ENCODE measurements around the gene PPDPF. TPM values are rescaled to one million over a fixed set of nuclear protein-coding genes. Genes with fewer than 3 reads are reported as not detected.

The PPDPF gene
- total and polyA plus RNA-seq, 4 donors = 36.9 to 545 (median 474) TPM

DNA sequence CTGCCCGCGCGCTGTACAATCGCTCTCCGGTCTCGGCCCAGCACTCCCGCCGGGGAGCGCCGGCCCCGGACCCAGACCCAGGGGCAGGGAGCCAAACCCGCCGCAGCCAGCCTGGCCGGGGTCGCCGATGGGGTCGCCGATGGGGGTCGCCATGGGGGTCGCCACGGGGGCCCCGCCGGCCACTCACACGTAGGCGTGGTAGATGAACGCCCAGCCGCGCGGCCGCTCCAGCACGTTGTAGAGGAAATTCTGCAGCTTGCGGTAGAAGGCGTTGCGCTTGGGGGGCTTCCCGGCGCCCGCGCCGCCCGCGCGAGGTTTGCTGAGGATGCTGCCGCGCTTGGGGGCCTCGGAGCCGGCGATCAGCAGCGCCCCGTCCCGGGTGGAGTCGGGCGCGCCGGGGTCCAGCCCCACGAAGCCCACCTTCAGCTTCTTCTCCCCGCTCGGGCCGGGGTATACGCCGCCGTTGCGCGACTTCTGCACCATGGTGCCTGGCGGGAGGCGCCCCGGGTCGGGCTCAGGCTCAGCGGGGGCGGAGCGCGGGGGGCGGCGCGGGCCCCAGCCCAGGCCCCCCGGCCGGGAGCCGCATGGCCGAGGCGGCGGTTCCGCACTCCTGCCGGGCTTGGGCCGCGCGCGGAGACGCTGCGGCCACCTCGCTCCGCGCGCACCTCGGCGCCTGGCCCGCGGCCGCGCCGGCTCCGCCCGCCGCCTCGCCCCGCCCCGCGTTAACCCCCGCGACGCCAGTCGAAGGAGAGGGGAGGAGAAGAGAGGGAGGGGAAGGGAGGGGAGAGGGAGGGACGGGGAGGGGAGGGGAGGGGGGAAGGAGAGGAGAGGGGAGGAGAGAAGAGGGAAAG lies 48.4 kb upstream of the PPDPF start, which contains the start of gene KCNQ2:
TSS of gene KCNQ2 (minus strand) at position 675 of the 851 bp plus-strand sequence. CDS start at position 483, 192 bp downstream.
- DNase-seq (peak; percentile 17 to 51 (median 50)), ATAC-seq (ENCODE audit: insufficient read depth, low FRiP score) (no peak)
- TF ChIP-seq, protein P1, sequence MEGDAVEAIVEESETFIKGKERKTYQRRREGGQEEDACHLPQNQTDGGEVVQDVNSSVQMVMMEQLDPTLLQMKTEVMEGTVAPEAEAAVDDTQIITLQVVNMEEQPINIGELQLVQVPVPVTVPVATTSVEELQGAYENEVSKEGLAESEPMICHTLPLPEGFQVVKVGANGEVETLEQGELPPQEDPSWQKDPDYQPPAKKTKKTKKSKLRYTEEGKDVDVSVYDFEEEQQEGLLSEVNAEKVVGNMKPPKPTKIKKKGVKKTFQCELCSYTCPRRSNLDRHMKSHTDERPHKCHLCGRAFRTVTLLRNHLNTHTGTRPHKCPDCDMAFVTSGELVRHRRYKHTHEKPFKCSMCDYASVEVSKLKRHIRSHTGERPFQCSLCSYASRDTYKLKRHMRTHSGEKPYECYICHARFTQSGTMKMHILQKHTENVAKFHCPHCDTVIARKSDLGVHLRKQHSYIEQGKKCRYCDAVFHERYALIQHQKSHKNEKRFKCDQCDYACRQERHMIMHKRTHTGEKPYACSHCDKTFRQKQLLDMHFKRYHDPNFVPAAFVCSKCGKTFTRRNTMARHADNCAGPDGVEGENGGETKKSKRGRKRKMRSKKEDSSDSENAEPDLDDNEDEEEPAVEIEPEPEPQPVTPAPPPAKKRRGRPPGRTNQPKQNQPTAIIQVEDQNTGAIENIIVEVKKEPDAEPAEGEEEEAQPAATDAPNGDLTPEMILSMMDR (IDR thresholded peaks at IDR 0.05; ENCODE audit: control extremely low read depth, extremely low read depth) = no peak
- H3K9me3 ChIP-seq (ENCODE audit: control insufficient read depth in 4 of 4, insufficient read depth in 3 of 4, low read length in 3 of 4) = peaks cover 0 to 7% (median 0%) of the 10 kb centered on the region in 4 donors
- H3K27ac ChIP-seq (ENCODE audit: low read depth in 1 of 2, low read length in 1 of 2) = no peak within 1 kb of the TSS
- 0 to 1% methylated on average over 75 to 110 of the region's 111 CpGs for whole genome bisulfite sequencing, 2 donors
- H3K4me1 ChIP-seq (ENCODE audit: control insufficient read depth in 5 of 5, insufficient read depth in 5 of 5, low read length in 5 of 5) = peaks cover 0 to 14% (median 0%) of the 10 kb centered on the region in 5 donors
- H3K4me3 ChIP-seq = no peak within 1 kb of the TSS
- no peak within 1 kb of the TSS for H3K9ac ChIP-seq (ENCODE audit: insufficient read depth in 1 of 2, low read length in 2 of 2)
- H3K27me3 ChIP-seq (ENCODE audit: control insufficient read depth in 3 of 3, insufficient read depth in 3 of 3, low read length in 2 of 3) = peaks cover 27 to 44% (median 30%) of the 10 kb centered on the region in 3 donors
- H3K36me3 ChIP-seq (ENCODE audit: control insufficient read depth in 4 of 4, insufficient read depth in 4 of 4, low read length in 4 of 4) = no peaks in the 10 kb centered on the region

DNA sequence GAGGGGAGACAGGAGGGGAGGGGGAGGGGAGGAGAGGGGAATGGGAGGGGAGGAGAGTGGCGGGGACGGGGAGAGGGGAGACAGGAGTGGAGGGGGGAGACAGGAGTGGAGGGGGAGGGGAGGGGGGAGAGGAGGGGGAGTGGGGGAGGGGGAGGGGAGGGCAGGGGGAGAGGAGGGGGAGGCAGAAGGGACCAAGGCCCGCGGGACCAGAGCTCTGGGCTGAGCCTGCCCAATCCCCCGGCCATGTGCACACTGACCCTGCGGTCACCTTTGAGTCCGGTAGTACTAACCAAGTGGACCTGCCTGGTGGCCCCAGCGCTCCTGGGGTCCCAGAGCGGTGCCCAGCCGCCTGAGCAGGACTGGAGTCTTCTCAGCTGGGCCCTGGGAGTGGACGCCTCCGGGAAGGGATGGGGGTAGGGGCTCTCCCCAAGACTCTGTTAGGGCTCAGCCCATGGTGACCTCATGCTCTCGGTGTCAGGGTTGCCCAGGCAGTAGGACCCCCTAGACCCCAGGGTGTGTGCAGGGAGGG lies 47.6 kb upstream of the PPDPF start:
- Histone ChIP-seq H3K36me3 (ENCODE audit: control insufficient read depth in 4 of 4, insufficient read depth in 4 of 4, low read length in 4 of 4) (no peaks in the 10 kb centered on the region), H3K27me3 (ENCODE audit: control insufficient read depth in 3 of 3, insufficient read depth in 3 of 3, low read length in 2 of 3) (peaks cover 30 to 49% (median 30%) of the 10 kb centered on the region in 3 donors), H3K9ac (ENCODE audit: insufficient read depth in 1 of 2, low read length in 2 of 2) (no peak overlapping the region), H3K4me3 (no peak overlapping the region), H3K4me1 (ENCODE audit: control insufficient read depth in 5 of 5, insufficient read depth in 5 of 5, low read length in 5 of 5) (peaks cover 0 to 14% (median 0%) of the 10 kb centered on the region in 5 donors), H3K27ac (ENCODE audit: low read depth in 1 of 2, low read length in 1 of 2) (no peak overlapping the region), H3K9me3 (ENCODE audit: control insufficient read depth in 4 of 4, insufficient read depth in 3 of 4, low read length in 3 of 4) (peaks cover 0 to 7% (median 0%) of the 10 kb centered on the region in 4 donors)
- WGBS, 2 donors = 46 to 58% methylated on average over 11 of the region's 13 CpGs
- ATAC-seq (ENCODE audit: insufficient read depth, low FRiP score) (no peak), DNase-seq (no peak)
- TF ChIP-seq, protein P1 (IDR thresholded peaks at IDR 0.05; ENCODE audit: control extremely low read depth, extremely low read depth) = no peak

DNA sequence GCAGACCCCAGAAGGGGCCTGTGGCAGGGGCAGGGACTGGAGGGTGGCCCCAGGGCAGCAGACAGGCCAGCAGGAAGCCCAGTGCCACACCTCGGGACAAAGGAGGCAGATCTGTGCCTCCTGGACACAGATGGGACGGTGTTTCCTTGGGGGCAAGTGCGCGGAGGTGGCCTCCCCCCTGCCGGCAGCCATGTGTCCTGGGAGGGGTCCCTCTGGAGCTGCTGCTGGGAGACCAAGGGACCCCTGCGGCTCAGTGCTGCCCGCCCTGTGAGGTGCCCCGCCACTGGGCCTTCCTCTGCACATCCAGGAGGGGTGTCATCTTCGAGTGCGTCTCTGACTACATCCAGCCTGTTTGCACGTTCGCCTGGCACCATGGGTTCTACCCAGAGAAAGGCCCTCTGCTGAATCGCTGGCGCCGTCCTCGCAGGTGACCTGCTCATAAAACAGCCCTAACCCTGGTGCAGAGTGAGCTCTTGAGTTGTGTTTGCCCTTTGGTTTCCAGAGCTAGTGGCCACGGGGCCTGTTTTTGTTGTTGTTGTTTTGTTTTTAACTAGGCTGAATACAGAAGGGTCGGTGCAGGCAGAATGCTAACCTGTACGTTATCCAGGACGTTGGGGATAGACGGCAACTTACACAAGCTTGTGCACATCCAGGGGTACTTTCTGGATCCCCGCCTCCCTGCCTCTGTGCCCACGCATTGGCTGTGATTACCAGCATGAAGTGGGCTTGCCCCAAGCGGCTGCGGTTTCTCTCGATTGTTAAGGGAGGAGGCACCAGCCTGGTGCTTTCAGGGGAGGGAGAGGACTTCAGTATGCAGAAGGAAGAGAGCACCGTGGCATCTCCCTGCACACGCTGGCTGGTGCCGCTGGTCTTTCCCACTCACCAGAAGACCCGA lies 46.8 kb upstream of the PPDPF start:
- Histone ChIP-seq H3K4me3 (no peak overlapping the region), H3K9ac (ENCODE audit: insufficient read depth in 1 of 2, low read length in 2 of 2) (no peak overlapping the region), H3K9me3 (ENCODE audit: control insufficient read depth in 4 of 4, insufficient read depth in 3 of 4, low read length in 3 of 4) (peaks cover 0 to 10% (median 0%) of the 10 kb centered on the region in 4 donors), H3K36me3 (ENCODE audit: control insufficient read depth in 4 of 4, insufficient read depth in 4 of 4, low read length in 4 of 4) (no peaks in the 10 kb centered on the region), H3K27me3 (ENCODE audit: control insufficient read depth in 3 of 3, insufficient read depth in 3 of 3, low read length in 2 of 3) (peaks cover 30 to 54% (median 33%) of the 10 kb centered on the region in 3 donors), H3K27ac (ENCODE audit: low read depth in 1 of 2, low read length in 1 of 2) (no peak overlapping the region), H3K4me1 (ENCODE audit: control insufficient read depth in 5 of 5, insufficient read depth in 5 of 5, low read length in 5 of 5) (peaks cover 0 to 8% (median 0%) of the 10 kb centered on the region in 5 donors)
- TF ChIP-seq, protein P1 (IDR thresholded peaks at IDR 0.05; ENCODE audit: control extremely low read depth, extremely low read depth) = no peak
- DNase-seq (no peak), ATAC-seq (ENCODE audit: insufficient read depth, low FRiP score) (no peak)
- WGBS, 2 donors = 35% methylated on average over 30 of the region's 30 CpGs

Data from lung (tissue), 12 donors.